Left lung (tissue), 10 donors: ENCODE data around the gene CHSY1. TPM values are rescaled to one million over a fixed set of nuclear protein-coding genes. Genes with fewer than 3 reads are reported as not detected.

Experiments used
- ATAC-seq: fragments of 200-7000 bp; cut with Tn5 transposase; one replicate; pipeline ENCODE4 v1.9.1; 2020; ENCODE audit warnings: moderate library complexity
- DNase-seq, 4 donors: peaks; one replicate each; pipeline ENCODE4 v3.0.0-alpha.2; 2013 to 2020
- H3K27ac ChIP-seq, 2 donors: fragments of 200-600 bp; sonication (generic) in 1 of 2; one replicate each; pipeline versions ENCODE4 v1.5.0 to v1.8.0; 2020 to 2021
- H3K27me3 ChIP-seq, 2 donors: fragments of 200-600 bp; sonication (generic) in 1 of 2; one replicate each; pipeline versions ENCODE4 v1.5.0 to v1.8.0; 2020 to 2021
- H3K36me3 ChIP-seq, 2 donors: fragments of 200-600 bp; sonication (generic) in 1 of 2; one replicate each; pipeline versions ENCODE4 v1.5.0 to v1.8.0; 2020 to 2021
- H3K4me1 ChIP-seq, 2 donors: fragments of 200-600 bp; one replicate each; pipeline ENCODE4 v1.8.0; 2021
- H3K4me3 ChIP-seq, 2 donors: fragments of 200-600 bp; sonication (generic) in 1 of 2; one replicate each; pipeline versions ENCODE4 v1.5.0 to v1.8.0; 2020 to 2021; ENCODE audit warnings: mild to moderate bottlenecking in 1 of 2
- H3K9me3 ChIP-seq, 2 donors: fragments of 200-600 bp; sonication (generic) in 1 of 2; one replicate each; pipeline versions ENCODE4 v1.5.0 to v1.8.0; 2020 to 2021
- CTCF ChIP-seq, 2 donors: fragments of 200-600 bp; sonication (generic) in 1 of 2; IDR thresholded peaks; one replicate each; pipeline versions ENCODE4 v1.5.0 to v1.8.0; 2021; ENCODE audit warnings: antibody characterized with exemption in 2 of 2
- intact Hi-C, 2 donors: fragments of 100-400 bp; cut with DNase I; formaldehyde crosslinking; loops; one replicate each; pipeline versions ENCODE4 v1.11.2 to v1.14.2; 2022
- polyA plus RNA-seq, 6 donors: library from polyadenylated mRNA; unstranded; fragments of 120-200 nt; gene quantifications; one replicate each; pipeline ENCODE4 v1.2.1, GENCODE V29; 2013; ENCODE audit not compliant: insufficient read length in 6 of 6
- total RNA-seq, 2 donors: library from RNA; stranded (reverse); fragmentation: NEBNext Ultra II Directional; extraction: Animal tissue kit (Norgen Biotek cat#: 25700); gene quantifications; one replicate each; pipeline ENCODE4 v1.2.1, GENCODE V29; 2021
- donor health status: DM: no; HTN: yes; CAD: no.
- donor health status: DM: no; HTN: no; CAD: no.

The CHSY1 gene
- total and polyA plus RNA-seq, 8 donors, result 33.3 to 61.5 (median 51.5) TPM

GRCh38 chr15:101225658-101226057, 26.2 kb downstream of the CHSY1 start:
- peaks cover 0 to 10% of the 10 kb centered on the region in 2 donors for H3K9me3 ChIP-seq
- H3K4me3 ChIP-seq, result no peak overlapping the region
- ATAC-seq (no peak), DNase-seq (no peak)
- no peak overlapping the region for H3K27ac ChIP-seq
- peaks cover 0 to 55% of the 10 kb centered on the region in 2 donors for H3K4me1 ChIP-seq
- no peak for TF ChIP-seq CTCF (IDR thresholded peaks at IDR 0.05)
- intact Hi-C loops, result no loop called here
- peaks cover 0 to 6% of the 10 kb centered on the region in 2 donors for H3K36me3 ChIP-seq
- no peaks in the 10 kb centered on the region for H3K27me3 ChIP-seq

GRCh38 chr15:101221902-101222301, 29.9 kb downstream of the CHSY1 start:
- peaks cover 0 to 6% of the 10 kb centered on the region in 2 donors for H3K36me3 ChIP-seq
- intact Hi-C loops, result no loop called here
- H3K27ac ChIP-seq, result no peak overlapping the region
- H3K9me3 ChIP-seq, result no peaks in the 10 kb centered on the region
- DNase-seq (no peak), ATAC-seq (no peak)
- H3K27me3 ChIP-seq, result no peaks in the 10 kb centered on the region
- no peak for TF ChIP-seq CTCF (IDR thresholded peaks at IDR 0.05)
- no peak overlapping the region for H3K4me3 ChIP-seq
- peaks cover 0 to 56% of the 10 kb centered on the region in 2 donors for H3K4me1 ChIP-seq

- intact Hi-C loops, result no loop called here
- Histone ChIP-seq H3K9me3 (no peaks in the 10 kb centered on the region), H3K27me3 (no peaks in the 10 kb centered on the region), H3K36me3 (no peaks in the 10 kb centered on the region), H3K27ac (no peak overlapping the region), H3K4me3 (no peak overlapping the region), H3K4me1 (peaks cover 0 to 46% of the 10 kb centered on the region in 2 donors)
- DNase-seq, result no peak
- TF ChIP-seq CTCF (IDR thresholded peaks at IDR 0.05), result no peak
- ATAC-seq, result no peak
Observed at GRCh38 chr15:101220060-101220459, 31.8 kb downstream of the CHSY1 start.

GRCh38 chr15:101219441-101219840, 32.4 kb downstream of the CHSY1 start:
- H3K36me3 ChIP-seq, result no peaks in the 10 kb centered on the region
- no peak for TF ChIP-seq CTCF (IDR thresholded peaks at IDR 0.05)
- H3K27me3 ChIP-seq, result no peaks in the 10 kb centered on the region
- no peak overlapping the region for H3K4me3 ChIP-seq
- no peaks in the 10 kb centered on the region for H3K9me3 ChIP-seq
- ATAC-seq (no peak), DNase-seq (no peak)
- intact Hi-C loops, result no loop called here
- peaks cover 0 to 40% of the 10 kb centered on the region in 2 donors for H3K4me1 ChIP-seq
- no peak overlapping the region for H3K27ac ChIP-seq

- no peak for ATAC-seq
- DNase-seq, result no peak
- H3K4me3 ChIP-seq, result no peak overlapping the region
- peaks cover 0 to 45% of the 10 kb centered on the region in 2 donors for H3K4me1 ChIP-seq
- TF ChIP-seq CTCF (IDR thresholded peaks at IDR 0.05), result no peak
- H3K27me3 ChIP-seq, result no peaks in the 10 kb centered on the region
- intact Hi-C loops, result no loop called here
- no peaks in the 10 kb centered on the region for H3K36me3 ChIP-seq
- no peak overlapping the region for H3K27ac ChIP-seq
- no peaks in the 10 kb centered on the region for H3K9me3 ChIP-seq
Observed at GRCh38 chr15:101217446-101217845, 34.4 kb downstream of the CHSY1 start.
